ENCODE results near the gene GDF7. TPM values are rescaled to one million over a fixed set of nuclear protein-coding genes. Genes with fewer than 3 reads are reported as not detected.

The GDF7 gene
- total and polyA plus RNA-seq, 2 of the 8 experiments (the other 6 are each of a cell fraction or from before 2014, with no cell fraction given) = 0.04 to 0.06 TPM

DNA sequence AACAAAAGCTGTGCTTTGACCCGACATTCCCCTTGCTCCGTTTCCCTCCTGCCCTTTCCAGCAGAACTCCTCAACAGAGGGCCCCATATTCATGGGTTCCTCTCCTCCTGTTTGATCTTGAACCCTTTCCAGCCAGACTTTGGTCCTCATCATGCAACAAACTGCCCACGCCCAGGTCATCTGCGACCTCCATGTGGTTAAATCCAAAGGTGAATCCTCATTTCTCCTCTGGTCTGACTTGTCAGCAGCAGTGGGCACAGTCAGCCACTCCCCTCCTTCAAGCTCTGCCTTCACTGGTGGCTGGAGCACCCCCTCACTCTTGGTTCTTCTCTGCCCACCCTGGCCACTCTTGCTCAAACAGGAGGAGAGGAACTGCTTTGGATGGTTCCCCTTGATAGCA, 18.7 kb upstream of the GDF7 start:
- H3K4me3 ChIP-seq (ENCODE audit: extremely low read depth in 1 of 4, insufficient read depth in 2 of 4, low read depth in 3 of 4, low read length in 4 of 4) = no peak overlapping the region
- H3K9ac ChIP-seq (replicated peaks in 1 of 4; ENCODE audit: extremely low read depth in 1 of 4, low read depth in 3 of 4, low read length in 3 of 4) = no peak overlapping the region
- no peak for DNase-seq (ENCODE audit: low read depth in 1 of 2, low spot score in 2 of 2)
- peaks cover 7% of the 10 kb centered on the region; the same call in 1 of the 2 replicates for H3K23me2 ChIP-seq (ENCODE audit: low read depth, low read length)
- H3K79me1 ChIP-seq (ENCODE audit: low read depth, low read length) = no peaks in the 10 kb centered on the region
- CTCF ChIA-PET (ENCODE audit: partially characterized antibody) = interaction anchor here (0.8 to 13.1 kb wide), 18 partner anchors 9 to 395 kb away, joined by 3 to 261 read pairs (median 8); partner anchors contain the start of genes APOB and RHOB
- H2BK12ac ChIP-seq (ENCODE audit: low read depth, low read length) = no peak overlapping the region
- H3K36me3 ChIP-seq (ENCODE audit: control insufficient read depth in 2 of 4, insufficient read depth in 4 of 4, low read length in 3 of 4) = no peaks in the 10 kb centered on the region
- H2BK15ac ChIP-seq (ENCODE audit: low read length) = no peak overlapping the region
- no peak overlapping the region for H2BK120ac ChIP-seq (replicated peaks; ENCODE audit: low read depth, low read length)
- no peak overlapping the region for H2BK20ac ChIP-seq (ENCODE audit: low read length)
- no peak overlapping the region for H2BK5ac ChIP-seq (ENCODE audit: low read depth, low read length)
- no peak overlapping the region for H3K56ac ChIP-seq (replicated peaks; ENCODE audit: insufficient read length, low read depth, low read length)
- no peaks in the 10 kb centered on the region for H4K20me1 ChIP-seq (replicated peaks in 1 of 2; ENCODE audit: control insufficient read depth in 1 of 2, insufficient read depth in 2 of 2, low read length in 2 of 2)
- H2AK5ac ChIP-seq (ENCODE audit: low read depth, low read length) = 0 out of 2 replicates have a peak overlapping the region, but pooled peaks have one; percentile 65
- H3K27ac ChIP-seq (ENCODE audit: low read depth, low read length) = no peak overlapping the region
- WGBS, 2 experiments (ENCODE audit: extremely low coverage in 1 of 2, insufficient coverage in 1 of 2, insufficient read length in 1 of 2, insufficient replicate concordance in 2 of 2, low coverage in 1 of 2, low lambda C conversion rate in 2 of 2, missing lambda C conversion rate in 1 of 2) = 90% methylated on average over 4 of the region's 4 CpGs; no CpG with 5 or more reads in 1 of the 2 experiments
- no peak for FAIRE-seq
- peaks cover 0 to 4% (median under 1%) of the 10 kb centered on the region in 4 experiments; a peak in 4 of 7 replicates for H3K27me3 ChIP-seq (replicated peaks in 1 of 4; ENCODE audit: control insufficient read depth in 3 of 4, extremely low read depth in 1 of 4, insufficient read depth in 3 of 4, low read length in 3 of 4)
- no peak overlapping the region for H4K8ac ChIP-seq (ENCODE audit: extremely low read depth, insufficient read depth, low read length)
- H3K79me2 ChIP-seq (ENCODE audit: control insufficient read depth in 1 of 2, insufficient read depth in 2 of 2, low read length in 2 of 2) = no peaks in the 10 kb centered on the region
- H3K4me1 ChIP-seq (replicated peaks in 1 of 4; ENCODE audit: control insufficient read depth in 3 of 4, insufficient read depth in 4 of 4, low read length in 3 of 4) = peaks cover 0 to 11% (median 7%) of the 10 kb centered on the region in 4 experiments; a peak in 5 of 7 replicates
- H3K9me3 ChIP-seq (ENCODE audit: insufficient read depth in 2 of 2, low read depth in 1 of 2, low read length in 1 of 2) = no peaks in the 10 kb centered on the region
- no peak overlapping the region for H3K4ac ChIP-seq (replicated peaks; ENCODE audit: insufficient read length, low read depth, low read length)
- POLR2A ChIA-PET (ENCODE audit: partially characterized antibody) = interaction anchor here (0.5 to 1.1 kb wide), 3 partner anchors 8 to 202 kb away, joined by 3 to 6 read pairs (median 5); partner anchors contain the start of gene RHOB
- H3K18ac ChIP-seq (ENCODE audit: extremely low read depth, low read length) = no peak overlapping the region
- H4K91ac ChIP-seq (replicated peaks; ENCODE audit: insufficient read length, low read length) = no peak overlapping the region
- no peak overlapping the region for H4K5ac ChIP-seq (ENCODE audit: insufficient read length, low read depth, low read length)
- H2AFZ ChIP-seq (ENCODE audit: low read length) = no peak overlapping the region
- no peak overlapping the region for H3K4me2 ChIP-seq (ENCODE audit: insufficient read depth in 1 of 2, low read depth in 2 of 2, low read length in 2 of 2)
- no peak overlapping the region for H3K14ac ChIP-seq (ENCODE audit: insufficient read length)
- no peak overlapping the region for H3K23ac ChIP-seq (ENCODE audit: insufficient read length)
- TF ChIP-seq, protein P1, sequence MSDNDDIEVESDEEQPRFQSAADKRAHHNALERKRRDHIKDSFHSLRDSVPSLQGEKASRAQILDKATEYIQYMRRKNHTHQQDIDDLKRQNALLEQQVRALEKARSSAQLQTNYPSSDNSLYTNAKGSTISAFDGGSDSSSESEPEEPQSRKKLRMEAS (IDR thresholded peaks at IDR 0.05) = no peak

All from H1 (cell line).